ENCODE measurements around the gene BCAS3. TPM values are rescaled to one million over a fixed set of nuclear protein-coding genes. Genes with fewer than 3 reads are reported as not detected.

BCAS3 gene
- total RNA-seq, 2 experiments from 2014 or later = 13.4 to 14.5 TPM

GRCh38 chr17:61048376-61049106 is 370.9 kb downstream of the BCAS3 start:
- ChIA-PET POLR2A (no interaction called here), CTCF (ENCODE audit: unreplicated experiment) (no interaction called here)
- TF ChIP-seq CTCF (conservative IDR thresholded peaks at IDR 0.05; ENCODE audit: low read length) = no peak
- TF ChIP-seq EZH2phosphoT487 (IDR thresholded peaks at IDR 0.05; ENCODE audit: borderline replicate concordance, low read depth, low read length) = no peak
- intact Hi-C loops (cut with micrococcal nuclease; ENCODE audit: unreplicated experiment) = no loop called here
- Histone ChIP-seq H3K79me2 (ENCODE audit: insufficient read depth, low read depth, low read length) (no peaks in the 10 kb centered on the region), H4K20me1 (ENCODE audit: insufficient read depth, low read length) (no peaks in the 10 kb centered on the region), H3K27ac (ENCODE audit: low read depth, low read length, poor library complexity, severe bottlenecking) (no peak overlapping the region), H2AFZ (ENCODE audit: low read length) (no peak overlapping the region), H3K4me2 (ENCODE audit: low read length) (no peak overlapping the region), H3K4me1 (ENCODE audit: insufficient read depth, low read length, poor library complexity, severe bottlenecking) (no peaks in the 10 kb centered on the region), H3K9me3 (ENCODE audit: low read length) (no peaks in the 10 kb centered on the region), H3K9me2 (ENCODE audit: insufficient read depth, low read length) (no peaks in the 10 kb centered on the region), H3K36me3 (ENCODE audit: insufficient read depth, low read length) (no peaks in the 10 kb centered on the region), H3K4me3 (ENCODE audit: low read depth, low read length, poor library complexity, severe bottlenecking) (no peak overlapping the region)
- no peak for DNase-seq (ENCODE audit: low spot score)
- no TSS peak for BruUV-seq (replicated peaks)

- Histone ChIP-seq H3K27ac (ENCODE audit: low read depth, low read length, poor library complexity, severe bottlenecking) (no peak overlapping the region), H3K79me2 (ENCODE audit: insufficient read depth, low read depth, low read length) (no peaks in the 10 kb centered on the region), H3K36me3 (ENCODE audit: insufficient read depth, low read length) (no peaks in the 10 kb centered on the region), H3K9me2 (ENCODE audit: insufficient read depth, low read length) (no peaks in the 10 kb centered on the region), H3K4me3 (ENCODE audit: low read depth, low read length, poor library complexity, severe bottlenecking) (no peak overlapping the region), H2AFZ (ENCODE audit: low read length) (no peak overlapping the region), H3K4me1 (ENCODE audit: insufficient read depth, low read length, poor library complexity, severe bottlenecking) (no peaks in the 10 kb centered on the region), H3K9me3 (ENCODE audit: low read length) (no peaks in the 10 kb centered on the region), H3K4me2 (ENCODE audit: low read length) (no peak overlapping the region), H4K20me1 (ENCODE audit: insufficient read depth, low read length) (no peaks in the 10 kb centered on the region)
- no peak for TF ChIP-seq EZH2phosphoT487 (IDR thresholded peaks at IDR 0.05; ENCODE audit: borderline replicate concordance, low read depth, low read length)
- TF ChIP-seq CTCF (conservative IDR thresholded peaks at IDR 0.05; ENCODE audit: low read length) = no peak
- no TSS peak for BruUV-seq (replicated peaks)
- intact Hi-C loops (cut with micrococcal nuclease; ENCODE audit: unreplicated experiment) = no loop called here
- POLR2A ChIA-PET = interaction anchor here (0.8 kb wide), 1 partner anchor 10 kb away, joined by 3 read pairs; no protein-coding TSS in a partner anchor
- no peak for DNase-seq (ENCODE audit: low spot score)
- CTCF ChIA-PET (ENCODE audit: unreplicated experiment) = no interaction called here
Observed at GRCh38 chr17:61053469-61053868, 375.8 kb downstream of the BCAS3 start.

GRCh38 chr17:61054436-61054835 is 376.8 kb downstream of the BCAS3 start:
- ChIA-PET POLR2A (no interaction called here), CTCF (ENCODE audit: unreplicated experiment) (no interaction called here)
- intact Hi-C loops (cut with micrococcal nuclease; ENCODE audit: unreplicated experiment) = no loop called here
- Histone ChIP-seq H3K4me1 (ENCODE audit: insufficient read depth, low read length, poor library complexity, severe bottlenecking) (no peaks in the 10 kb centered on the region), H2AFZ (ENCODE audit: low read length) (no peak overlapping the region), H3K9me2 (ENCODE audit: insufficient read depth, low read length) (no peaks in the 10 kb centered on the region), H4K20me1 (ENCODE audit: insufficient read depth, low read length) (no peaks in the 10 kb centered on the region), H3K27ac (ENCODE audit: low read depth, low read length, poor library complexity, severe bottlenecking) (no peak overlapping the region), H3K9me3 (ENCODE audit: low read length) (no peaks in the 10 kb centered on the region), H3K79me2 (ENCODE audit: insufficient read depth, low read depth, low read length) (no peaks in the 10 kb centered on the region), H3K36me3 (ENCODE audit: insufficient read depth, low read length) (no peaks in the 10 kb centered on the region), H3K4me3 (ENCODE audit: low read depth, low read length, poor library complexity, severe bottlenecking) (no peak overlapping the region), H3K4me2 (ENCODE audit: low read length) (no peak overlapping the region)
- no TSS peak for BruUV-seq (replicated peaks)
- DNase-seq (ENCODE audit: low spot score) = no peak
- TF ChIP-seq CTCF (conservative IDR thresholded peaks at IDR 0.05; ENCODE audit: low read length) (no peak), EZH2phosphoT487 (IDR thresholded peaks at IDR 0.05; ENCODE audit: borderline replicate concordance, low read depth, low read length) (no peak)
